ENCODE measurements around the gene ATP12A.

The ATP12A gene

DNA sequence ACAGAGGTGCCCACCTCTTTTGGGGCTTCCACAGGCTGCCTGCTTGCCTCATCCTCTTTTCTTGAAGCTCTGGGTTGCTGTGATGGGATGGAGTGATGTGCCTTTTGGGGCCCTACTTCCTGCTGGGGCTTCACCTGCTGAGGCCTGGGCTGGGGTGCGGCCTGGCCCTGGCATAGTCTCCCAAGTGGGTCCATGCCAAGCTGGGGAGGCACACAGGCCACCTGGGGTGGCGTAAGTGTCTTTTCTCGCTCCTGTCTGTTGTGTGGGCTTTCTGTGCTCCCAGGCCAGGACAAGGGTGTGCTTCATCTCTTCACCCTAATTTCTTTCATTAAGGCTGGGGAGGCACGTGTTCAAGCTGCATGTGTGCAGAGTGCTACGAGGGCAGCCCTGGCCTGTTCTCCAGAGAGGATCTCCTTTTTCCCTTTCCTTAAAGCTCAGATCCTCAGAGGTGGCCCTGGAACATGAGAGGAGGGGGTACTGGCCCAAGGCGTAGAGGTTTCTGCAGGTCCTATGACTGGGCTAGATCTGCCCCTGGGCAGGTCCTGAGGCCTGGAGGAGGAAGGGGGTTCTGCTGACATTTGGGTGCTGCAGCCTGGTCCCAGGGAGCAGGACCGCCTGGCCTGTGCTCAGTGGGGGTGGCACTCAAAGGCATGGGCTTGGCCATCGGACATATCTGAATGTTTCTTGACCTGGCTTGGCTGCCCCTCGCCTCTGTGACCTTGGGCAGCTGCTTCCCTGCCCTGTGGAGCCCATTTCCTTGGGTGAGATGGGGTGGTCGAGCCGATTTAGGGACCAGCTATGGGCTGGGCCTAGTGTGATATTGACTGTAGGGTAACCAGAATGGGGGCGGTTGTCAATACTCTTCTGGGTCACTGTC is 60.0 kb downstream of the ATP12A start:
- peak overlapping the region; percentile 67; the same call in 1 of the 2 replicates for H2AFZ ChIP-seq (ENCODE audit: low read length)
- H3K79me2 ChIP-seq (ENCODE audit: insufficient read depth, low read length), result no peaks in the 10 kb centered on the region
- H3K9me3 ChIP-seq (ENCODE audit: insufficient read depth, low read depth, low read length), result no peaks in the 10 kb centered on the region
- H3K4me1 ChIP-seq (ENCODE audit: insufficient read depth, low read length, poor library complexity, severe bottlenecking), result peaks cover 39% of the 10 kb centered on the region
- TF ChIP-seq CTCF (conservative IDR thresholded peaks at IDR 0.05; ENCODE audit: low read length) (no peak), EZH2phosphoT487 (IDR thresholded peaks at IDR 0.05; ENCODE audit: borderline replicate concordance) (no peak)
- H3K9ac ChIP-seq (ENCODE audit: low read depth, low read length, poor library complexity, severe bottlenecking), result no peak overlapping the region
- H4K20me1 ChIP-seq (ENCODE audit: insufficient read depth, low read length, poor library complexity, severe bottlenecking), result no peaks in the 10 kb centered on the region
- no peaks in the 10 kb centered on the region for H3K27me3 ChIP-seq (ENCODE audit: insufficient read depth, low read length, poor library complexity, severe bottlenecking)
- no peaks in the 10 kb centered on the region for H3K36me3 ChIP-seq (ENCODE audit: insufficient read depth, low read length)
- H3K9me2 ChIP-seq (replicated peaks; ENCODE audit: low read depth, low read length), result no peaks in the 10 kb centered on the region
- H3K4me2 ChIP-seq (ENCODE audit: low read depth, low read length, poor library complexity, severe bottlenecking), result no peak overlapping the region
- no peak overlapping the region for H3K4me3 ChIP-seq (ENCODE audit: low read length, poor library complexity, severe bottlenecking)
- no peaks in the 10 kb centered on the region for H3F3A ChIP-seq (ENCODE audit: low read depth)

DNA sequence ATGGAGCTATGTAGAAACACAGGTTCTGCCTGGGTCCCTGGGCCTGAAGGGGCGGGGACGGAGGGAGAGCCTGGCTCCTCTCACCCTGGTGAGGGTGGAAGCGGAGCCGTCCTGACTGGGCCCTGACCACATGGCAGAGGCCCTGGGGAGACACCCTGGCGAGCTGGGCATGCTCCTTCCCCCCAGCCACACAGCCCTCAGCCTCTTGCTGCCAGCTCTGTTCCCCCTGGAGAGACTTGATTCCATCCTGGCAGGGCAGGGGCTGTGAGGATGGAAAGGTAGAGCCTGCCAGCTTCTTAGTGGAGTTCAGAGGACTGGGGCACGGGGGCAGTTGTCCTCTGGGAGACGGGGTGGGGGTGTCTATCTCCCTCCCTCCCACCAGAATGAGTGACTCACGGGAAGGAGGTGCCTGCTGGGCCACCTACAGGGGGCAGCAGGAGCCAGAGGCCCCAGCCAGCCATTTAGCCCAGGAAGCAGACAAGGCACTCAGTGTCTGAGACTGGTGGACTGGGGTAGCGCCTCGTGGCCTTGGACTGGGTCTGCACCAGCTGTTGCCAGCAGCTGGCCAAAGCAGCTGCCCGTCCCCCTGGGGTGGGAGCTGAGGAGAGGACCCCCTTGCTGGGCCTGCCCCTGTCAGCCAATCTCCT is 60.9 kb downstream of the ATP12A start:
- H3K36me3 ChIP-seq (ENCODE audit: insufficient read depth, low read length), result no peaks in the 10 kb centered on the region
- no peak overlapping the region for H3K4me3 ChIP-seq (ENCODE audit: low read length, poor library complexity, severe bottlenecking)
- H3K4me2 ChIP-seq (ENCODE audit: low read depth, low read length, poor library complexity, severe bottlenecking), result peak overlapping the region; percentile 80
- no peaks in the 10 kb centered on the region for H3K79me2 ChIP-seq (ENCODE audit: insufficient read depth, low read length)
- H3K27me3 ChIP-seq (ENCODE audit: insufficient read depth, low read length, poor library complexity, severe bottlenecking), result no peaks in the 10 kb centered on the region
- H3F3A ChIP-seq (ENCODE audit: low read depth), result no peaks in the 10 kb centered on the region
- H3K9me2 ChIP-seq (replicated peaks; ENCODE audit: low read depth, low read length), result no peaks in the 10 kb centered on the region
- 0 out of 2 replicates have a peak overlapping the region, but pooled peaks have one; percentile 55 for H2AFZ ChIP-seq (ENCODE audit: low read length)
- H3K9me3 ChIP-seq (ENCODE audit: insufficient read depth, low read depth, low read length), result no peaks in the 10 kb centered on the region
- TF ChIP-seq EZH2phosphoT487 (IDR thresholded peaks at IDR 0.05; ENCODE audit: borderline replicate concordance) (no peak), CTCF (conservative IDR thresholded peaks at IDR 0.05; ENCODE audit: low read length) (peak; percentile 73)
- peaks cover 39% of the 10 kb centered on the region for H3K4me1 ChIP-seq (ENCODE audit: insufficient read depth, low read length, poor library complexity, severe bottlenecking)
- no peaks in the 10 kb centered on the region for H4K20me1 ChIP-seq (ENCODE audit: insufficient read depth, low read length, poor library complexity, severe bottlenecking)
- no peak overlapping the region for H3K9ac ChIP-seq (ENCODE audit: low read depth, low read length, poor library complexity, severe bottlenecking)

GRCh38 chr13:24741791-24742190 is 61.6 kb downstream of the ATP12A start:
- TF ChIP-seq CTCF (conservative IDR thresholded peaks at IDR 0.05; ENCODE audit: low read length) (no peak), EZH2phosphoT487 (IDR thresholded peaks at IDR 0.05; ENCODE audit: borderline replicate concordance) (no peak)
- Histone ChIP-seq H3F3A (ENCODE audit: low read depth) (no peaks in the 10 kb centered on the region), H3K9me3 (ENCODE audit: insufficient read depth, low read depth, low read length) (no peaks in the 10 kb centered on the region), H3K9me2 (replicated peaks; ENCODE audit: low read depth, low read length) (no peaks in the 10 kb centered on the region), H4K20me1 (ENCODE audit: insufficient read depth, low read length, poor library complexity, severe bottlenecking) (no peaks in the 10 kb centered on the region), H3K4me1 (ENCODE audit: insufficient read depth, low read length, poor library complexity, severe bottlenecking) (peaks cover 39% of the 10 kb centered on the region), H3K36me3 (ENCODE audit: insufficient read depth, low read length) (no peaks in the 10 kb centered on the region), H3K4me2 (ENCODE audit: low read depth, low read length, poor library complexity, severe bottlenecking) (peak overlapping the region; percentile 80), H3K9ac (ENCODE audit: low read depth, low read length, poor library complexity, severe bottlenecking) (no peak overlapping the region), H3K27me3 (ENCODE audit: insufficient read depth, low read length, poor library complexity, severe bottlenecking) (no peaks in the 10 kb centered on the region), H2AFZ (ENCODE audit: low read length) (peak overlapping the region; percentile 55), H3K4me3 (ENCODE audit: low read length, poor library complexity, severe bottlenecking) (no peak overlapping the region), H3K79me2 (ENCODE audit: insufficient read depth, low read length) (no peaks in the 10 kb centered on the region)
